Measurements from ENCODE around the gene NOTO.

The NOTO gene

GRCh38 chr2:73258913-73259215 lies 56.5 kb downstream of the NOTO start:
- DNase-seq: no peak

GRCh38 chr2:73259276-73259675 lies 56.9 kb downstream of the NOTO start:
- no peak for DNase-seq

- DNase-seq: no peak
Measured at GRCh38 chr2:73259704-73260337, 57.4 kb downstream of the NOTO start.

- DNase-seq: peak in 1 of 2 donors; percentile 15
Measured at GRCh38 chr2:73260338-73260984, 58.1 kb downstream of the NOTO start.
